ENCODE data around the gene CBX1.

CBX1 gene

DNA sequence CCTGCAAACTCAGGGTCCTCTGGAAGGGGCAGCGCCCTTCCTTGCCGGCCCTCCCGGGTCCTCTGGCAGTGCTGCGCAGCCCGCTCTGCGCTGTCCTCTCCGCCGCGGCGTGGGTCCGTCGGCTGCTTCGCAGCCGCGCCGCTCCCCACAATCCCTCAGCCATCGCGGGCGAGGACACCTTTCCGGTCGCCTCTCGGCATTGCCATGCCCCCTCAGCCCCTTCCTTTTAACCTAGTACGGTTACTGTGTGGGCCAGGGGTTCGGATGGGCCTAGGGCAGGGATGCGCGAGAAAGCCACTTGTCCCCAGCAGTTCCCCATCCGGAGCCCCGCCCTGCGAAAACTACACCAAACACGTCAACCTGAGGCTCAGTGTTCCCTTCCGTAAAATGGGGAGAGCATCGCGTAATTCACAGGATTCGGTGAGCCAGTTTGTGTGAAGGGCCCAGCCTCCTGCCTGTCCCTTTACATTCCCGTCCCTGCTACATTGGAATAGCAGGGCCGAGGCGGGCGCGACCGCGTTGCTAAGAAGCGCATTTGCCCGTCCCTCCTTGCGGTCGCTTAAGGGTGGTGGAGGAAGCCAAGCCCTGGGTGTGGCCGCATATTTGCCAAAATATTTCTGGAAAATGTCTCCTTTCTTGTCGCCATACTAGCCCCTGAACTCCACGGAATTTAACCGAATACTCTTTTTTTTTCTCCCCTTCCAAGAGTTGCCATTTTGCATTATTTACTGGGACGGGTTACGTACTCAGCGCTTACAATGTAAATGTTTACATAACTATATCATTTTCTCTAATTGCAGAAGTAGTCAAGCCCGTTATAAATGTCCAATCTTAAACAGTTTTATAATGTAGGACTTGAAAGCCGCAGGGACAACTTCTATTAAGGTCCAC is 76.9 kb downstream of the CBX1 start:
- DNase-seq, result peak; percentile 67

DNA sequence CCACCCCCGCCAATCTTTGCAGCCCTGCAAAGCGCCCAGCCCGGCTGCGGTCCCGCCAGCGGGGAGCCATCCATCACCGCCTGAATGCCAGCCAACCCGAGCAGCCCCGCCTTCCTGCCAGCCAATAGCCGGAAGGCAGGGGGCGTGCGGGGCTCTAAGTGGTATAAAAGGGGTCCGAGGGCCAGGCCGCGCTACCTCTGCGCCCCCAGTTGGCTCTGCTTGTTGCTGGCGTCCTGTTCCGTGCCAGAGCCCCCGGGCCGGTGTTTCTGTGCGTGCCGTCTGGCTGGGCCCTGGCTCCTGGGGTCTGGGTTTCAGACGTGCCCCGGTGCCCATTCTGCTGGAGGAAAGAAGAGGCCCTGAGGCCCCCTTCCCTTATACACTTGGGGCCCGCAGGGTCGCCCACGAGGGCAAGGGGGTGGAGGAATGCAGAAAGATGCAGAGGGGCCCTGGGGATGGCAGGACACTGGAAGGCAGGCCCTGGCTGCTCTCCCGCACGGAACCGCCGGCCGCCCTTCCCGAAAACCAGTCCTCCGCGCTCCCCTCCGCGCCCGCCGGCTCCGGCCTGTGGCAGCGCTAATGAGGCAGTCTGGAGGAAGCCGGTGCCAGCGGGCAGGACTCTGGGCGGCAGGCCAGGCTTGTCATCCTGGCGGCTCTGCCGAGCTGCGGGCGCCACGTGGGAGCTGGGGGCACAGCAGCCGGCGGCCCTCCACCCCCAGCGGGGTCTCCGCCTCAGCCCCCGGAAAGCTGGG is 77.7 kb downstream of the CBX1 start:
- peak; percentile 60 to 69 for DNase-seq

DNA sequence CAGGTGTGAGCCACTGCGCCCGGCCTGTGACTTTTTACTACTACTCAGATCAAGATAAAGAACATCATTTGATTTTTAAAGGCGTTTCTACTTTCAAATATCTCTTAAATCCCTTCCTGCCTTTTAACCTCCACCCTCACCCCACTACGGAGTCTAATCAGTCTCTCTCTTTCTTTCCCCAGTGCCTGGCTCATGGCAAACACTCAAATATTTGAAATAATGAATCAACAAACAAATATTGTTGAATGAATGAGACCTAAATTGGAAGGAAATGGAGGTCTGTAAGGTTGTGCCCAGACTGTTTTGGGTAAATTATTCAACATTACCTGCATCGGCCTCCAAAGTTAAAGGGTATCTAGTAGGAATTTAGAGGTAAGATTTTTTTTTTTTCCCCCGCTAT is 78.4 kb downstream of the CBX1 start:
- DNase-seq, result no peak

DNA sequence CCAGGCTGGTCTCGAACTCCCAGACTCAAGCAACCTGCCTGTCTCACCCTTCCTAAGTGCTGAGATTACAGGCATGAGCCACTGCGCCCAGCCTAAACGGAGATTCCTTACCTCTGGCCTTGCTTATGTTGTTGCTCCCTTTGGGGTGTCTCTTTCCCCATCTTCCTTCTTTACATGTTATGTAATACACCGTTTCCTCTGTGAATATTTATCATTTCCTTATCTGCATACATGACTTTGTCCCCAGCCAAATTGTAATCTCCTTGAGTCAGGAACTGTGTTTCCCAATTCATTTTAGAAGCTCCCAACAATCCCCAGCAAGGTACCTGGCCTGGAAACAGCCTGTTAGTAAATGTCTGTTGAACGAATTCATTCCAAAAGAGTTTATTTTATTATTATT is 79.3 kb downstream of the CBX1 start:
- no peak for DNase-seq

Data from activated T-cell treated with anti-CD3 and anti-CD28 coated beads, Interleukin-2, amount 50 U/mL, for 48 hours (primary cell).